Mucosa of rectum (tissue), 2 donors: Measurements from ENCODE around the gene DNAJB4.

Source experiments
- H3K27ac ChIP-seq, 2 donors: one replicate each; pipeline ENCODE4 v1.7.0; 2013; ENCODE audit warnings: inconsistent platforms in 2 of 2, low read depth in 2 of 2, low read length in 2 of 2
- H3K27me3 ChIP-seq, 2 donors: one replicate each; pipeline ENCODE4 v1.7.0; 2013; ENCODE audit warnings: low read length in 2 of 2; ENCODE audit not compliant: control insufficient read depth in 2 of 2, insufficient read depth in 2 of 2
- H3K36me3 ChIP-seq, 2 donors: one replicate each; pipeline ENCODE4 v1.7.0; 2013; ENCODE audit warnings: low read length in 2 of 2; ENCODE audit not compliant: control insufficient read depth in 2 of 2, insufficient read depth in 2 of 2
- H3K4me1 ChIP-seq, 2 donors: one replicate each; pipeline ENCODE4 v1.7.0; 2013; ENCODE audit warnings: low read length in 2 of 2, mild to moderate bottlenecking in 1 of 2; ENCODE audit not compliant: control insufficient read depth in 2 of 2, insufficient read depth in 2 of 2
- H3K4me3 ChIP-seq, 2 donors: one replicate each; pipeline ENCODE4 v1.7.0; 2013; ENCODE audit warnings: low read length in 2 of 2
- H3K9ac ChIP-seq, 2 donors: one replicate each; pipeline ENCODE4 v1.7.0; 2013; ENCODE audit warnings: low read length in 2 of 2, low read depth in 1 of 2, mild to moderate bottlenecking in 1 of 2
- H3K9me3 ChIP-seq, 2 donors: one replicate each; pipeline ENCODE4 v1.7.0; 2013; ENCODE audit warnings: low read length in 2 of 2; ENCODE audit not compliant: control insufficient read depth in 2 of 2
- donor health status: healthy.
- donor health status: Normal muscosa, but diverticular disease.

Gene DNAJB4

DNA sequence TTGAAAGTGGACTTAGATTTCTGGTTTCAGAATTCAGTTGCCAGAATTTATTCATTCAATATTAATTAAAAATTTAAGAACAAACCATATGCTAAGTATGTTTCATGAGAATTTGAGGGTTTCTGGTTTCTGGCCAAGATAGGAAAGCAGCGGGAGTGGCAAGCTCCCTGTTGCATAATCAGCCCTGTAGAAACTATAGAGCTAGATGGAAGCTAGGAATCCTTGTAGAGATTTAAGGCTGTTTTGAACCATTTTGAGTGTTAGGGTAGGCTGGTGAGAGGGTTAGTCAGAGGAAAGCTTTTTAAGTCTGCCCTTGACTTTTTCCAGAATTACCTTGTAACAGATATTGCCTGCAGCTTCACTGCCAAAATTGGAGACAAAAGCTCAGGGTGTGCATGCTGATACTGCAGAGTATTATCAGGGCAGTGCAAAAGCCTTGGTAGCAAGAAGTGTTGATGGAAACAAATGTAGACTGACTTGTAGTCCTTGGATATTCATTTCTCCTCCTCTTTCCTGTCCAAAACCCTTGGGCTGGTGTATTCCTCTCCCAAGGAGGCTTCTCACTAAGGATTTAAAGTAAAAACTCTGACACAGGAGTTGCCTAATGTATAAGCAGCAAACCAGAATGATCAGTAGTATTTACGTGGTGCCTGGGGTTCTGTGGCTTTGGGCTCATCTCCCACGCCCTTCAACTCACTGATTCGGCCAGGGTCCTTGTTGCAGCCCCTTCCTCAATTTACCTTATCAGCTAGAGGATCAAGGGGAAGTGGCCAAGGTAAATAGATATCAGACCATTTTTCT lies 28.5 kb downstream of the DNAJB4 start:
- H3K27ac ChIP-seq = no peak overlapping the region
- H3K36me3 ChIP-seq = no peaks in the 10 kb centered on the region
- H3K9me3 ChIP-seq = no peaks in the 10 kb centered on the region
- no peak overlapping the region for H3K4me3 ChIP-seq
- no peaks in the 10 kb centered on the region for H3K27me3 ChIP-seq
- H3K9ac ChIP-seq = no peak overlapping the region
- H3K4me1 ChIP-seq = no peaks in the 10 kb centered on the region

DNA sequence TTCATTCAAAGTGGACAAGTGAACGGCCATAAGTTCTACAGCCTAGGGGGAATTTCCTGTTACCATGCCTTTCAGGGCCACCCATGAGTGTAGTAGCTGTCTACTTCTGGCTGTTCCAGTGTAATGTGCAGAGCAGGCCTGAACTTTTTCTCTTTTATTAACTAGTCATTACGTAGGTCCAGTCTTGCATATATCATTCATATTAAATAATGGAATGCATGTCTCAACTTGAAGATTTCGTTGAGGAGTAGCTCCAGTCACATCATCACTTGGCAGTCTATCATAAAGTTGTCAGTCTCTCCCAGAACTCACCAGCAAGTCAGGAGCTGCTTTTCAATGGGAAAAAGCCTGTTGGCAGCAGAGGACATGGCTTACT lies 29.0 kb downstream of the DNAJB4 start:
- Histone ChIP-seq H3K27ac (no peak overlapping the region), H3K36me3 (no peaks in the 10 kb centered on the region), H3K9ac (no peak overlapping the region), H3K4me3 (no peak overlapping the region), H3K4me1 (no peaks in the 10 kb centered on the region), H3K27me3 (no peaks in the 10 kb centered on the region), H3K9me3 (no peaks in the 10 kb centered on the region)

DNA sequence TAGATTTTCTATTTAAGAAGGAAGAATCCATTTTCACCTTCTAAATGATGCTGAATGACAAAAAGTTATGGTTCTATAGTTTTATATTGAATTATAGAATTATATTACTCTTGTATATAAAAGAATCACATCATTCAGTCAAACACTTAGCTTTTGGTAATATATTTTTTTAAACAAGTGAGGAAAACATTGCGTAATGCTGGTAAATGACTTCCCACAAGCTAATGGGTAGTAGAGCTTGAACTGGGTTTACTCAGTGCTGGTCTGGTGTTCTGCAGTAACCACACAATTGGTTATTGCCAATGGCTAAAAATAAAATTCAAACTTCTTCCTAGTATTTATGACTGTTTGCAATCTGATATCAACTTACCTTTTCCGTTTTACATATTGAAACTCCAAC lies 30.4 kb downstream of the DNAJB4 start:
- H3K9me3 ChIP-seq = no peaks in the 10 kb centered on the region
- no peak overlapping the region for H3K27ac ChIP-seq
- H3K4me3 ChIP-seq = no peak overlapping the region
- H3K36me3 ChIP-seq = no peaks in the 10 kb centered on the region
- no peaks in the 10 kb centered on the region for H3K27me3 ChIP-seq
- H3K9ac ChIP-seq = no peak overlapping the region
- H3K4me1 ChIP-seq = no peaks in the 10 kb centered on the region

DNA sequence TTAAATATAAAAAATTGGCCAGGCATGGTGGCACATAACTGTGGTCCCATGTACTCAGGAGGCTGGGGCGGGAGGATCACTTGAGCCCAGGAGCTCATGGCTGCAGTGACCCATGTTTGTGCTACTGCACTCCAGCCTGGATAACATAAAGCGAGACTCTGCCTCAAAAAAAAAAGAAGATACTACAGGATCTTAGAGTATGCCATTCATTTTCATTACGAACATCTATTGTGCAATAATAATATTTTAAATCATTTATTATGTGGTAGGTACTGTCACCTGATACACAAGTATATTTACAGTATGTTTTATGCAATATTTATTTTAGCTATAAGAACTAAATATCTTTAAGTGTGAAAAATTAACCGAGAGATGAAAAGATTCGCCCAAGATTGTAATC lies 31.7 kb downstream of the DNAJB4 start:
- Histone ChIP-seq H3K36me3 (no peaks in the 10 kb centered on the region), H3K27ac (no peak overlapping the region), H3K4me1 (no peaks in the 10 kb centered on the region), H3K9me3 (no peaks in the 10 kb centered on the region), H3K4me3 (no peak overlapping the region), H3K27me3 (no peaks in the 10 kb centered on the region), H3K9ac (no peak overlapping the region)

DNA sequence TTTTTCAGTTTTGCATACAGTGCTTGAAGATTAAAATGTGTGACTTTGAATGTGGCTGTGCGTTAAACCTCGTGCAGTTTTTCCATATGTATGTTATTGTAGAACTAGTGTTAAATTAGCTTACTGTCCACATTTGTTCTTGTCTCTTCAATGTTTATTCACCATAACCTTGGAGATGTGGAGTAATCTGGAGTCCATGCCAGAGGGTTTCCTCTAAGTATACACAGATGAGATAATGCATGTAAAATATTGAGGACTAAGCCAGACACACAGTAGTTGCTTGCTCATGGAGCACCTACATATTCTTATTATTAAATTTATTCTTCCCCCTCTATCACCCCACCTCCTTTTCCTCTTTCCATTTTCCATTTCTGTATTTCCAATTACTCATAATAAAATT lies 33.3 kb downstream of the DNAJB4 start:
- no peaks in the 10 kb centered on the region for H3K36me3 ChIP-seq
- H3K27ac ChIP-seq = no peak overlapping the region
- H3K4me3 ChIP-seq = no peak overlapping the region
- H3K9ac ChIP-seq = no peak overlapping the region
- no peaks in the 10 kb centered on the region for H3K9me3 ChIP-seq
- H3K4me1 ChIP-seq = no peaks in the 10 kb centered on the region
- no peaks in the 10 kb centered on the region for H3K27me3 ChIP-seq

DNA sequence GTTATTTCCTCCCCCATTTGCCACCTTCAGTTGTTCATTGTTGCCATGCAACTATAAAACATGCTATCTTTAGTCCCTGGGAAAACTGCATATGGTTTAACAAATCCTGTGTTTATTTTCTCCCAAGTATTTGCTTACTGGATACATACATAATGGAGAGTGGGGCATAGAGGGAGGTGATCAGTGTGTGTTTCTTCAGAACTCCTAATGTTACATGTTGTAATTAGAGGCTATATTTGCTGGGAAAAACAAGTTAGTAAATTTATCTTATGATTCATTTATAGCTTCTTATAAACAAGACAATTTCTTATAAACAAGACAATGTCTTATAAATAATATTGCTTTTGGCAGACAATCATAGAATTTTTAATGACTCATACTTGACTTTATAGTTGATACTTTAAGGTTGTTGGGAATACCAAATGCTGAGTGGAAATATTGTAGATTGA lies 33.8 kb downstream of the DNAJB4 start:
- Histone ChIP-seq H3K4me3 (no peak overlapping the region), H3K27ac (no peak overlapping the region), H3K9ac (no peak overlapping the region), H3K9me3 (no peaks in the 10 kb centered on the region), H3K36me3 (no peaks in the 10 kb centered on the region), H3K27me3 (no peaks in the 10 kb centered on the region), H3K4me1 (no peaks in the 10 kb centered on the region)

DNA sequence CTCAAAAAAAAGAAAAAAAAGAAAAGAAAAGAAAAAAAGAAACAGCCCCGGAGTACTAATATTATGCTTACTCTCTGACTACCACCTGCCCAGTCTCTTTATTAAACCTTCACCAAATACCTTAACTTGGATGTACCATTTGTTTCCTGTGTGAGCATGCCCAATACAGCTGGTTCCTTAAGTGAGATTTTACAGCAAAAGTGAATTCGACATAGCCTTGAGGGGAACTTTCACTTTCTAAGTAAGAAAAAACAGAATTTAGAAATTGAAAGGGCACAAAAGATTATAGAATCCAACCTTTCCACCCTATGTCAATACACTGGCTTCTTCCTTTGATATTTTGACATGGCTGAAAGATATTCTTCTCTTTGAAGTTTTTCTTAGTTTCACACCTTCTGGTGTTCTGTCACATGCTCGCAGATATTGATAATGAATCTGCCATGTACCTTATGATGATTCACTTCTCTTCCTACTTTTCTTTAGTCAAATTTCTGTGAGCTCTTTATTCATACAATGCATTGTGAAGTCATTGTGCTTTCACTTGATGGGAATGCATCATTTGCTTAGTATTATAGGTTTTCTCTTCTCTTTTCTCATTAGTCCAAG lies 35.8 kb downstream of the DNAJB4 start:
- Histone ChIP-seq H3K9ac (no peak overlapping the region), H3K4me1 (peaks cover 3 to 6% of the 10 kb centered on the region in 2 donors), H3K36me3 (no peaks in the 10 kb centered on the region), H3K27me3 (no peaks in the 10 kb centered on the region), H3K27ac (no peak overlapping the region), H3K9me3 (no peaks in the 10 kb centered on the region), H3K4me3 (no peak overlapping the region)

DNA sequence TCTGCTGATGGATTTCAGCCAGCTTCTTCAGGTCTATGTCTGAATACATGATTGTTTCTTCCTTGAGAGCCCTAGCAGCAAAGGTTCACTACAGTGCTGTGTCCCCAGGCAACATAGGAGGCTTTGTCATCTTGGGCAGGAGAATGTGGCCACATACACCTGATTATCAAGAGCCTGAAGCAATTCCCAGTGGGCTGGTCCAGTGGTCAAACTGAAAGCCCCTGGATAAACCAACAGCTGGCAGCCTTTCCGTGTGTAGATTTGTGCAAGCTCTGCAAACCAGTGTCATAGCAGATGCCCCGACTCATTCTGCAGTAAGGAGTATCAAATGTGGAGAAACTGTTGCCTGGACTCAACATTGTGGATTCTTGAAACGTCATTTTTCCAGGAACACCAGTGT lies 38.7 kb downstream of the DNAJB4 start:
- Histone ChIP-seq H3K4me3 (no peak overlapping the region), H3K36me3 (no peaks in the 10 kb centered on the region), H3K9me3 (no peaks in the 10 kb centered on the region), H3K27ac (no peak overlapping the region), H3K4me1 (peaks cover 3 to 11% of the 10 kb centered on the region in 2 donors), H3K27me3 (peaks cover 0 to 4% of the 10 kb centered on the region in 2 donors), H3K9ac (no peak overlapping the region)

DNA sequence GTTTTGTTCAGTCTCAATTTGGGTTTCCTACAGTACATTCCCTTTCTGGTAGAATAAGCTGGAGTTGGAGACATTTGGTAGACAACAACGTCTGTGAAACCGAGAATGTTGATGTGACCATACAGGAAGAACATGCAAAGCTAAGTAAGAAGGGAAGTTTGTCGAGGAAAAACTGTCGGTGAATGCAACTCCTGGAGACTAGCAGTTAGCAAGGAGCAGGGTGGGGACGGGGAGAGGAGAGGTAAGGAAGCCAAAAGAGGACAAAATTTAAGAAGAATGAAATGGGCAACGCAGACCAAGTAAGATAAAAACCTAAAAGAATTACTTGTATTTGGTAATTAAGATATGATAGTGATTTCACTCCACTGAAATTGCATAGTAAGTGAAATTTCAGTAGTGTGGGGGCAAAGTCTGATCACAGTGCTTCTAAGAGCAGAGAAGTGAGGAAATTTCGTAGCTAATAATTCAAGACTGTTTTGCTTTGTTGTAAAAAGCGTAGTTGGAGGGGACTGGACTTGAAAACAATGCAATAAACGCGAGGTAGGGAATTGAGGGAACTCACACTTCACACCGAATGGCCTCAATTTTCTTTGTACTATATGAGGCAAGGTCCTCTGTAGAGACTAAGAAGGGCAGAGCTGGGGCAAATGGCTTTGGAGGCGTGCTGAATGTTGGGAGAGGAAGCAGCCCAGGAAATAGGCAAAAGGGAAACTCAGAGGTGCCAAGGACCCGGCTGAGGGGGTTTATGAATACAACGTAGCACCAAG lies 40.2 kb downstream of the DNAJB4 start:
- no peaks in the 10 kb centered on the region for H3K9me3 ChIP-seq
- H3K9ac ChIP-seq = peak overlapping the region; percentile 74 to 90
- no peaks in the 10 kb centered on the region for H3K36me3 ChIP-seq
- H3K4me1 ChIP-seq = peaks cover 3 to 11% of the 10 kb centered on the region in 2 donors
- peak overlapping the region; percentile 85 to 88 for H3K4me3 ChIP-seq
- peaks cover 0 to 4% of the 10 kb centered on the region in 2 donors for H3K27me3 ChIP-seq
- H3K27ac ChIP-seq = peak overlapping the region; percentile 84 to 88

DNA sequence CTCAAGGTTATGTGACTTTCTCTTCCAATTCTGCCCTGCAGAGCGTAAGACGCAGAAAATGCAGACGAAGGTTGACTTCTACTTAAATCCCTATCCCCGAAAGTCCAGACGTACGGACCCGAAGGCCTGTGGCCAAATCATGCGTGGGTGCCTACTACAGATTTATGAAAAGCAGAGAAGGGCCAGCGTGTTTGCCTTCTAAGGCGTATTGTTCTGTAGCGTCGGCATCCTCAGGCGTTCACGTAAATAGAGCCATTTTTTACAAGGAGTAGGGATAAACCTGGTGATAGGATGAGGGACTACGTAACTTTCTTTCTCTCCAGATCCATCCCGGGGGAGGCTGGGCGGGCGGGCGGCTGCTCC lies 40.8 kb downstream of the DNAJB4 start:
- Histone ChIP-seq H3K27ac (peak overlapping the region; percentile 84 to 88), H3K36me3 (no peaks in the 10 kb centered on the region), H3K4me1 (peaks cover 3 to 11% of the 10 kb centered on the region in 2 donors), H3K9me3 (no peaks in the 10 kb centered on the region), H3K27me3 (peaks cover 0 to 4% of the 10 kb centered on the region in 2 donors), H3K4me3 (peak overlapping the region; percentile 85 to 88), H3K9ac (peak overlapping the region; percentile 74 to 90)
